Lung (tissue), 12 donors: ENCODE measurements around the gene EYS. TPM values are rescaled to one million over a fixed set of nuclear protein-coding genes. Genes with fewer than 3 reads are reported as not detected.

Source experiments
- ATAC-seq: fragments of 200-7000 bp; cut with Tn5 transposase; one replicate; pipeline ENCODE4 v1.9.1; 2020; ENCODE audit warnings: moderate number of reproducible peaks; ENCODE audit not compliant: insufficient read depth, low FRiP score
- DNase-seq, 3 donors: peaks; one replicate each; pipeline ENCODE4 v3.0.0-alpha.2; 2013 to 2017
- H3K27ac ChIP-seq, 2 donors: one replicate each; pipeline ENCODE4 v1.5.1; 2013; ENCODE audit warnings: mild to moderate bottlenecking in 2 of 2, moderate library complexity in 2 of 2, control low read depth in 1 of 2, inconsistent platforms in 1 of 2, low read depth in 1 of 2, low read length in 1 of 2
- H3K27me3 ChIP-seq, 3 donors: one replicate each; pipeline ENCODE4 v1.5.1; 2013; ENCODE audit warnings: low read length in 2 of 3; ENCODE audit not compliant: control insufficient read depth in 3 of 3, insufficient read depth in 3 of 3
- H3K36me3 ChIP-seq, 4 donors: one replicate each; pipeline ENCODE4 v1.5.1; 2013; ENCODE audit warnings: low read length in 4 of 4, mild to moderate bottlenecking in 1 of 4, moderate library complexity in 1 of 4; ENCODE audit not compliant: control insufficient read depth in 4 of 4, insufficient read depth in 4 of 4
- H3K4me1 ChIP-seq, 5 donors: one replicate each; pipeline ENCODE4 v1.5.1; 2013; ENCODE audit warnings: low read length in 5 of 5, mild to moderate bottlenecking in 2 of 5, moderate library complexity in 1 of 5; ENCODE audit not compliant: control insufficient read depth in 5 of 5, insufficient read depth in 5 of 5
- H3K4me3 ChIP-seq: one replicate; pipeline ENCODE4 v1.5.1; 2013; ENCODE audit warnings: mild to moderate bottlenecking, control low read depth, moderate library complexity
- H3K9ac ChIP-seq, 2 donors: one replicate each; pipeline ENCODE4 v1.5.1; 2013; ENCODE audit warnings: low read length in 2 of 2, control low read depth in 1 of 2; ENCODE audit not compliant: insufficient read depth in 1 of 2
- H3K9me3 ChIP-seq, 4 donors: one replicate each; pipeline ENCODE4 v1.5.1; 2013; ENCODE audit warnings: low read length in 3 of 4, mild to moderate bottlenecking in 1 of 4, moderate library complexity in 1 of 4; ENCODE audit not compliant: control insufficient read depth in 4 of 4, insufficient read depth in 3 of 4
- CTCF ChIP-seq: IDR thresholded peaks from 2 replicates; pipeline ENCODE4 v1.5.1; 2012; ENCODE audit warnings: mild to moderate bottlenecking; ENCODE audit errors: control extremely low read depth, extremely low read depth
- WGBS, 2 donors: extraction: QIAGEN DNeasy Blood & Tissue Kit; methylation state at CpG; one replicate each; pipeline ENCODE4 v1.1.7; 2013; 5-methylcytosine and 5-hydroxymethylcytosine counted together
- polyA plus RNA-seq, 2 donors: library from polyadenylated mRNA; stranded (reverse); fragments of 200-250 nt; gene quantifications; one replicate each; pipeline ENCODE4 v1.2.1, GENCODE V29; 2013
- total RNA-seq, 2 donors: library from RNA; depleted of rRNA in 1 of 2; stranded (reverse); fragments of >200 nt in 1 of 2; gene quantifications; one replicate each; pipeline ENCODE4 v1.2.1, GENCODE V29; 2014 to 2021
- donor health status: control.
- donor health status: control.
- donor health status: Bipolar disorder and iron deficiency.
- donor health status: healthy.
- donor health status: DM: yes; HTN: yes; CAD: no.

The EYS gene
- total and polyA plus RNA-seq, 4 donors: 0.06 to 0.34 (median 0.12) TPM

GRCh38 chr6:63676412-63677114 is 2030.5 kb downstream of the EYS start:
- no peak for TF ChIP-seq CTCF
- Histone ChIP-seq H3K4me3 (no peak overlapping the region), H3K4me1 (peaks cover 0 to 31% (median 0%) of the 10 kb centered on the region in 5 donors), H3K9me3 (no peaks in the 10 kb centered on the region), H3K9ac (no peak overlapping the region), H3K27me3 (no peaks in the 10 kb centered on the region), H3K27ac (no peak overlapping the region), H3K36me3 (peaks cover 0 to 27% (median 6%) of the 10 kb centered on the region in 4 donors)
- ATAC-seq (no peak), DNase-seq (no peak)
- WGBS, 2 donors: 93 to 94% methylated on average over 3 of the region's 3 CpGs

- 85 to 90% methylated on average over 1 of the region's 1 CpG for WGBS, 2 donors
- TF ChIP-seq CTCF: no peak
- Histone ChIP-seq H3K9me3 (no peaks in the 10 kb centered on the region), H3K36me3 (peaks cover 0 to 18% (median 6%) of the 10 kb centered on the region in 4 donors), H3K4me1 (peaks cover 0 to 31% (median 0%) of the 10 kb centered on the region in 5 donors), H3K4me3 (no peak overlapping the region), H3K27ac (no peak overlapping the region), H3K27me3 (no peaks in the 10 kb centered on the region), H3K9ac (no peak overlapping the region)
- ATAC-seq (no peak), DNase-seq (no peak)
These were observed 2031.9 kb downstream of the EYS start for GRCh38 chr6:63675138-63675537.

- no peak overlapping the region for H3K4me3 ChIP-seq
- ATAC-seq (no peak), DNase-seq (no peak)
- peaks cover 0 to 31% (median 0%) of the 10 kb centered on the region in 5 donors for H3K4me1 ChIP-seq
- H3K9ac ChIP-seq: no peak overlapping the region
- H3K27ac ChIP-seq: no peak overlapping the region
- no peak for TF ChIP-seq CTCF
- H3K9me3 ChIP-seq: no peaks in the 10 kb centered on the region
- peaks cover 0 to 14% (median 6%) of the 10 kb centered on the region in 4 donors for H3K36me3 ChIP-seq
- 57 to 75% methylated on average over 3 of the region's 3 CpGs for WGBS, 2 donors
- H3K27me3 ChIP-seq: no peaks in the 10 kb centered on the region
These were observed 2032.4 kb downstream of the EYS start for GRCh38 chr6:63674635-63675034.

- Histone ChIP-seq H3K4me3 (no peak overlapping the region), H3K4me1 (peaks cover 0 to 31% (median 0%) of the 10 kb centered on the region in 5 donors), H3K36me3 (peaks cover 0 to 14% (median 6%) of the 10 kb centered on the region in 4 donors), H3K27me3 (no peaks in the 10 kb centered on the region), H3K9ac (no peak overlapping the region), H3K9me3 (no peaks in the 10 kb centered on the region), H3K27ac (no peak overlapping the region)
- TF ChIP-seq CTCF: no peak
- WGBS, 2 donors: 81 to 91% methylated on average over 2 of the region's 2 CpGs
- ATAC-seq (no peak), DNase-seq (no peak)
These were observed 2033.3 kb downstream of the EYS start for GRCh38 chr6:63673692-63674091.
